Measurements from ENCODE around the gene ENPEP.
"Not testable (repeated sequence)": the region's sequence is repeated elsewhere in the genome, so short reads cannot be mapped to it uniquely, and the experiment has no call there.

Gene ENPEP

GRCh38 chr4:110540581-110540980, 64.6 kb downstream of the ENPEP start:
- H3K4me3 ChIP-seq (ENCODE audit: low read depth, low read length), result no peak overlapping the region
- no peak for DNase-seq (ENCODE audit: low read depth)
- no peak for TF ChIP-seq CTCF (IDR thresholded peaks at IDR 0.05; ENCODE audit: insufficient read depth, low read depth, low read length, missing control alignments)

GRCh38 chr4:110540982-110541451, 65.1 kb downstream of the ENPEP start:
- TF ChIP-seq CTCF (IDR thresholded peaks at IDR 0.05; ENCODE audit: insufficient read depth, low read depth, low read length, missing control alignments), result no peak
- no peak for DNase-seq (ENCODE audit: low read depth)

GRCh38 chr4:110543577-110543976, 67.6 kb downstream of the ENPEP start:
- no peak for DNase-seq (ENCODE audit: low read depth)
- no peak overlapping the region for H3K4me3 ChIP-seq (ENCODE audit: low read depth, low read length)
- no peak for TF ChIP-seq CTCF (IDR thresholded peaks at IDR 0.05; ENCODE audit: insufficient read depth, low read depth, low read length, missing control alignments)

More at GRCh38 chr4:110540982-110541451, 65.1 kb downstream of the ENPEP start:
- no peak overlapping the region for H3K4me3 ChIP-seq (ENCODE audit: low read depth, low read length)

- DNase-seq (ENCODE audit: low read depth), result no peak
- no peak for TF ChIP-seq CTCF (IDR thresholded peaks at IDR 0.05; ENCODE audit: insufficient read depth, low read depth, low read length, missing control alignments)
- H3K4me3 ChIP-seq (ENCODE audit: low read depth, low read length), result no peak overlapping the region
Observed at GRCh38 chr4:110544594-110544993, 68.6 kb downstream of the ENPEP start.

DNA sequence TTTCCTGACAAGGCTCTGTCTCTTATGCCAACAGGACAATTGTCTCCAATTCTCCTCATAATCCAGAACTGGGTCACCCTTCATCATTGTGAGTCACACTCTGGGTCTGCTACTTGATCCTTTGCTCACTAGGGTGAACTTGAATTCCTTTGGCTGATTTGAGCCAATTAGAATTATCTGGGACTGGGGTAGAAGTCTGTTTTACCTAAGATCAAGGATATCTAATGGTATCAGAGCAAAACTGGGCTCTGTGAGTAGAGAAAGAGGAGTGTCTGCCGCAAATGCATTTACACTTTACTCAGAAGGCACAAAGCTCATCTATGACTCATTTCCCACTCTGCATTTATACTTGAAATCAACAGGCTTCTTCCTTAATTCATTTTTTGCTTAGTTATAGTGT, 74.3 kb downstream of the ENPEP start:
- H3K4me3 ChIP-seq (ENCODE audit: low read depth, low read length), result no peak overlapping the region
- TF ChIP-seq CTCF (IDR thresholded peaks at IDR 0.05; ENCODE audit: insufficient read depth, low read depth, low read length, missing control alignments), result no peak
- no peak for DNase-seq (ENCODE audit: low read depth)

GRCh38 chr4:110553197-110553596, 77.2 kb downstream of the ENPEP start:
- DNase-seq (ENCODE audit: low read depth), result no peak
- no peak for TF ChIP-seq CTCF (IDR thresholded peaks at IDR 0.05; ENCODE audit: insufficient read depth, low read depth, low read length, missing control alignments)
- H3K4me3 ChIP-seq (ENCODE audit: low read depth, low read length), result no peak overlapping the region

DNA sequence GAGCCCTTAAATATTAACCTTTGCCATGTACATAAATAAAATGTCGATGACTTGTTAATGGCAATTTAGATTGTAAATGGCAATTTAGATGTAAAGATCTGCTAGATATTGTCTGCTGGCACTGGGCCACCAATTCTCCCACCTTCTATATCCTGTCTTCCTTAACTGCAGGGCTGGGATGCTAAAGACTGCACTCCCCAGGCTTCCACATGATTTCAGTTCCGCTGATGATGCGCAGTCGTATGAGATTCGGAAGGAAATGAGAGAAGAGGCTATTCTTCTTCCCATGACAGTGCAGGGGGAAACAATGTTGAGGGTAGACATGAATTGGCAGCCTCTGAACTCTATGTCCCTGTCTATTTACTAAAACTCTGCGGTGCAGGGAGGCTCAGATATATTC, 91.3 kb downstream of the ENPEP start:
- TF ChIP-seq CTCF (IDR thresholded peaks at IDR 0.05; ENCODE audit: insufficient read depth, low read depth, low read length, missing control alignments), result no peak
- DNase-seq (ENCODE audit: low read depth), result no peak
- H3K4me3 ChIP-seq (ENCODE audit: low read depth, low read length), result no peak overlapping the region

GRCh38 chr4:110576696-110577095, 100.7 kb downstream of the ENPEP start:
- DNase-seq (ENCODE audit: low read depth); H3K4me3 ChIP-seq (ENCODE audit: low read depth, low read length): not testable (repeated sequence)

All from GM12865 (cell line).